Panc1 (cell line): ENCODE data around the gene WFIKKN2.

Source experiments
- CTCF ChIP-seq: fragments of 450-650 bp; IDR thresholded peaks from 2 replicates; pipeline ENCODE4 v1.5.1; 2017; ENCODE audit warnings: mild to moderate bottlenecking
- REST ChIP-seq, 2 experiments: IDR thresholded peaks; 2 replicates each; pipeline ENCODE4 v1.6.1; 2011 to 2012; ENCODE audit warnings: low read depth in 2 of 2, control low read depth in 1 of 2, low read length in 1 of 2, mild to moderate bottlenecking in 1 of 2, moderate library complexity in 1 of 2; ENCODE audit not compliant: insufficient read depth in 1 of 2

- no peak for TF ChIP-seq CTCF
- no peak for TF ChIP-seq REST (IDR thresholded peaks at IDR 0.05; ENCODE audit: insufficient read depth in 1 of 2, low read depth in 2 of 2, low read length in 1 of 2)
Measured at GRCh38 chr17:50841277-50841948, 6.0 kb downstream of the WFIKKN2 start.
